SK-N-SH (cell line): ENCODE data around the gene ADCY1. TPM values are rescaled to one million over a fixed set of nuclear protein-coding genes. Genes with fewer than 3 reads are reported as not detected.

Source experiments
- CTCF ChIA-PET: fragments of 300-600, 350-600 bp; formaldehyde crosslinking; extraction: SDS; loops from one replicate; lab custom pipeline; 2021; lab: Yijun Ruan, JAX
- POLR2A ChIA-PET: fragments of 350-600 bp; sonication (Branson Sonifier 250); formaldehyde crosslinking; extraction: SDS; loops from one replicate; lab custom pipeline; 2020; ENCODE audit warnings: antibody characterized with exemption, inconsistent platforms; lab: Yijun Ruan, JAX
- DNase-seq: peaks from one replicate; pipeline ENCODE4 v3.0.0; 2012
- H2AFZ ChIP-seq: fragments of 200-600 bp; sonication (generic); 2 replicates; pipeline ENCODE4 v1.8.1; 2016; ENCODE audit warnings: antibody characterized with exemption, mild to moderate bottlenecking, low read depth
- H3F3A ChIP-seq: fragments of 200-600 bp; sonication (generic); replicated peaks from 2 replicates; pipeline ENCODE3; 2016; ENCODE audit warnings: antibody characterized with exemption, mild to moderate bottlenecking; ENCODE audit not compliant: insufficient read depth
- H3K27ac ChIP-seq, 2 experiments: fragments of 200-500 bp in 1 of 2; fragments of 200-600 bp in 1 of 2; sonication (Bioruptor generic) in 1 of 2; sonication (generic), shearing (Covaris generic) in 1 of 2; 2 replicates each; pipeline versions ENCODE4 v1.5.1 to v1.6.1; 2014 to 2016; ENCODE audit warnings: low read depth in 2 of 2, inconsistent platforms in 1 of 2, low read length in 1 of 2, mild to moderate bottlenecking in 1 of 2, mixed read lengths in 1 of 2
- H3K27me3 ChIP-seq: fragments of 200-600 bp; sonication (generic), shearing (Covaris generic); 2 replicates; pipeline ENCODE4 v1.6.1; 2016; ENCODE audit warnings: mixed run types; ENCODE audit not compliant: insufficient read depth
- H3K36me3 ChIP-seq, 2 experiments: fragments of 200-500 bp in 1 of 2; fragments of 200-600 bp in 1 of 2; sonication (Bioruptor generic) in 1 of 2; sonication (generic) in 1 of 2; replicated peaks in 1 of 2; 2 replicates each; pipeline versions ENCODE3 to v1.5.1; 2014 to 2016; ENCODE audit warnings: low read length in 1 of 2, mild to moderate bottlenecking in 1 of 2; ENCODE audit not compliant: insufficient read depth in 2 of 2, control insufficient read depth in 1 of 2
- H3K4me1 ChIP-seq, 2 experiments: fragments of 200-500 bp in 1 of 2; fragments of 200-600 bp in 1 of 2; sonication (Bioruptor generic) in 1 of 2; sonication (generic), shearing (Covaris generic) in 1 of 2; 2 replicates each; pipeline versions ENCODE4 v1.5.1 to v1.6.1; 2014 to 2016; ENCODE audit warnings: low read depth in 1 of 2, low read length in 1 of 2, mixed run types in 1 of 2; ENCODE audit not compliant: insufficient read depth in 2 of 2, control insufficient read depth in 1 of 2
- H3K4me2 ChIP-seq: fragments of 200-600 bp; sonication (generic), shearing (Covaris generic); 2 replicates; pipeline ENCODE4 v1.6.1; 2017; ENCODE audit warnings: mixed run types
- H3K4me3 ChIP-seq, 2 experiments: fragments of 200-500 bp in 1 of 2; fragments of 200-600 bp in 1 of 2; sonication (Bioruptor generic) in 1 of 2; sonication (generic), shearing (Covaris generic) in 1 of 2; 2 replicates each; pipeline versions ENCODE4 v1.5.1 to v1.8.1; 2014 to 2016; ENCODE audit warnings: low read depth in 2 of 2, inconsistent platforms in 1 of 2, low read length in 1 of 2, mild to moderate bottlenecking in 1 of 2, mixed read lengths in 1 of 2, moderate library complexity in 1 of 2
- H3K79me2 ChIP-seq: fragments of 200-600 bp; sonication (generic); 2 replicates; pipeline ENCODE4 v1.8.1; 2017; ENCODE audit warnings: mild to moderate bottlenecking; ENCODE audit not compliant: insufficient read depth
- H3K9ac ChIP-seq: fragments of 200-600 bp; sonication (generic); 2 replicates; pipeline ENCODE4 v1.6.1; 2017; ENCODE audit warnings: mixed run types
- H3K9me2 ChIP-seq: fragments of 200-600 bp; sonication (generic); 2 replicates; pipeline ENCODE4 v1.6.1; 2017; ENCODE audit warnings: mixed run types
- H3K9me3 ChIP-seq: fragments of 200-600 bp; sonication (generic); 2 replicates; pipeline ENCODE4 v1.6.1; 2017; ENCODE audit warnings: mixed run types, mild to moderate bottlenecking, moderate library complexity
- H4K20me1 ChIP-seq: fragments of 200-600 bp; sonication (generic); 2 replicates; pipeline ENCODE4 v1.6.1; 2017; ENCODE audit warnings: mild to moderate bottlenecking, mixed run types; ENCODE audit not compliant: insufficient read depth
- EP300 ChIP-seq, 2 experiments: IDR thresholded peaks; 2 replicates each; pipeline versions ENCODE4 v1.4.0 to v1.6.1; 2012; ENCODE audit warnings: borderline replicate concordance in 1 of 2, low read depth in 1 of 2, low read length in 1 of 2
- FOSL2 ChIP-seq: IDR thresholded peaks from 2 replicates; pipeline ENCODE4 v1.4.0; 2012; ENCODE audit warnings: low read depth, mild to moderate bottlenecking, moderate library complexity, borderline replicate concordance
- FOXM1 ChIP-seq: IDR thresholded peaks from 2 replicates; pipeline ENCODE4 v1.4.0; 2012; ENCODE audit warnings: low read depth, mild to moderate bottlenecking
- GATA2 ChIP-seq: sonication (generic); formaldehyde crosslinking; IDR thresholded peaks from 2 replicates; pipeline ENCODE4 v1.5.0; 2020; ENCODE audit warnings: mild to moderate bottlenecking, missing genetic modification reagents
- IRF3 ChIP-seq: fragments of 150-350 bp; IDR thresholded peaks from 2 replicates; pipeline ENCODE4 v1.6.1; 2016; ENCODE audit warnings: mild to moderate bottlenecking, low read depth, low read length
- JUND ChIP-seq: IDR thresholded peaks from 2 replicates; pipeline ENCODE4 v1.4.0; 2012
- MEF2A ChIP-seq: IDR thresholded peaks from 2 replicates; pipeline ENCODE4 v1.4.0; 2012; ENCODE audit warnings: low read depth, borderline replicate concordance
- NFIC ChIP-seq: IDR thresholded peaks from 2 replicates; pipeline ENCODE4 v1.4.0; 2012; ENCODE audit warnings: borderline replicate concordance
- NRF1 ChIP-seq: IDR thresholded peaks from 2 replicates; pipeline ENCODE4 v1.6.1; 2012; ENCODE audit warnings: low read depth, mild to moderate bottlenecking, low read length
- PBX3 ChIP-seq: IDR thresholded peaks from 2 replicates; pipeline ENCODE4; 2012
- RFX5 ChIP-seq: IDR thresholded peaks from 2 replicates; pipeline ENCODE4 v1.6.1; 2012; ENCODE audit warnings: mild to moderate bottlenecking, improper control_type of control experiment, low read length
- RXRA ChIP-seq: IDR thresholded peaks from 2 replicates; pipeline ENCODE4 v1.4.0; 2012; ENCODE audit warnings: low read depth, mild to moderate bottlenecking, borderline replicate concordance
- SMC3 ChIP-seq: IDR thresholded peaks from 2 replicates; pipeline ENCODE4 v1.6.1; 2012; ENCODE audit warnings: low read depth, low read length, improper control_type of control experiment
- TCF12 ChIP-seq: IDR thresholded peaks from 2 replicates; pipeline ENCODE4 v1.4.0; 2012
- YY1 ChIP-seq: IDR thresholded peaks from 2 replicates; pipeline ENCODE4 v1.4.0; 2012; ENCODE audit warnings: low read depth, mild to moderate bottlenecking
- ZBTB33 ChIP-seq: IDR thresholded peaks from 2 replicates; pipeline ENCODE4 v1.4.0; 2012; ENCODE audit warnings: low read depth, borderline replicate concordance
- WGBS: methylation state at CpG from one replicate; pipeline ENCODE4 v1.1.6; 2017; ENCODE audit warnings: low lambda C conversion rate; 5-methylcytosine and 5-hydroxymethylcytosine counted together
- polyA plus RNA-seq, 3 experiments: library from polyadenylated mRNA; depleted of rRNA; stranded (reverse); fragments of >200 nt; gene quantifications; 2 replicates each; pipeline ENCODE4 v1.2.3, GENCODE V29; 2012
- TF ChIP-seq, protein P1 (sequence below): fragments of 150-350 bp; IDR thresholded peaks from 2 replicates; pipeline ENCODE4 v1.6.1; 2017; ENCODE audit warnings: antibody characterized with exemption, low read length, low read depth, borderline replicate concordance
- TF ChIP-seq, protein P2 (sequence below): IDR thresholded peaks from 2 replicates; pipeline ENCODE4 v1.4.0; 2012; ENCODE audit warnings: low read depth, borderline replicate concordance

Gene ADCY1
- polyA plus RNA-seq, 1 of the 3 experiments (the other 2 are of a cell fraction): 0.16 TPM

GRCh38 chr7:45594745-45595535, 20.8 kb downstream of the ADCY1 start (continued):
- TF ChIP-seq ZBTB33 (no peak), EP300 (IDR thresholded peaks at IDR 0.05; ENCODE audit: borderline replicate concordance in 1 of 2, low read depth in 1 of 2, low read length in 1 of 2) (peak in 1 of 2 experiments; percentile 86; a peak in 2 of 4 replicates), FOSL2 (no peak), GATA2 (peak; percentile 88), JUND (no peak), SMC3 (no peak)
- TF ChIP-seq, protein P1, sequence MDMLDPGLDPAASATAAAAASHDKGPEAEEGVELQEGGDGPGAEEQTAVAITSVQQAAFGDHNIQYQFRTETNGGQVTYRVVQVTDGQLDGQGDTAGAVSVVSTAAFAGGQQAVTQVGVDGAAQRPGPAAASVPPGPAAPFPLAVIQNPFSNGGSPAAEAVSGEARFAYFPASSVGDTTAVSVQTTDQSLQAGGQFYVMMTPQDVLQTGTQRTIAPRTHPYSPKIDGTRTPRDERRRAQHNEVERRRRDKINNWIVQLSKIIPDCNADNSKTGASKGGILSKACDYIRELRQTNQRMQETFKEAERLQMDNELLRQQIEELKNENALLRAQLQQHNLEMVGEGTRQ: no peak

DNA sequence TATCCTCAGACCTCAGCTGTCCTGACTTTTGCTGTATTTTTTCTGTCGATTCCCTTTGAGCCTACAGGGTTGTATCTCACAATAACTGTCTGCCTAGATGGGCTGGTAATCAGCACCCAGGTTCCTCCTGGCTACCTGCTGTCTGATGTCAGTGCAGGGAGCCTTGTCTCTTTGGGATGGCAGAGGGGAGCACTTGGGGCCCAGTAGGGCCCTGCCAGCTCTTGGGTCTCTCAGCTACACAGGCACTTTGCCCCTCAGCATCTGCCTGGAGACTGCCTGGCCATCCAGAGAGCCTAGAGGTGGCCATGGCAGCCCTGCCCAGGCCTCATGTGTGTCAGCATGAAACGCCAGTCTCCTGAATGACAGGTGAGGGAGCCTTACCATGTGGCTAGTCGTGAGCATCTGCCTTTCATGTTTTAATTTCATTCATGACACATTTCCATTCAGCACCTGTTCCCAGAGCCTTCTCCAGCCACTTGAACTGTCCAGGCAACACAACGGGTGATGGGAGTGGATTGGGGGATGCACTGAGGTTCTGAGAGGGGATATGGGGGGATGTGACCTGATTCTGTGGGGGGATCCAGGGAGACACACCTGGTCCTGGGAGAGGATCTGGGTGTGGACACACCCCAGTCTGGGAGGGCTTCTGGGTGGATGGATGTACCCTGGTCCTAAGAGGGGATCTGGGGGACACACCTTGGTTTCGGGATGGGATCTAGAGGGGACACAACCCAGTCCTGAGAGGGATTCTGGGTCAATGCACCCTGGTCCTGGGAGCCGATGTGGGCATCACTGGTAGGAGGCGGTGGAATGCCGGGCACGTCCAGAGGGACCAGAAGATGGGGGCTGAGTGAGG, 21.9 kb downstream of the ADCY1 start:
- H3K4me1 ChIP-seq: peaks cover 0 to 76% of the 10 kb centered on the region in 2 experiments; a peak in 2 of 4 replicates
- POLR2A ChIA-PET: no interaction called here
- H3K9me3 ChIP-seq: no peaks in the 10 kb centered on the region
- H3F3A ChIP-seq: no peaks in the 10 kb centered on the region
- H3K9me2 ChIP-seq: no peaks in the 10 kb centered on the region
- H4K20me1 ChIP-seq: no peaks in the 10 kb centered on the region
- H3K27ac ChIP-seq: peak overlapping the region in 1 of 2 experiments; percentile 89; a peak in 2 of 4 replicates
- H3K9ac ChIP-seq: no peak overlapping the region
- 35% methylated on average over 8 of the region's 9 CpGs for WGBS
- H3K4me3 ChIP-seq: no peak overlapping the region
- no peak overlapping the region for H2AFZ ChIP-seq
- no peak for DNase-seq
- CTCF ChIA-PET: interaction anchor here (1.7 kb wide), 1 partner anchor 21 kb away, joined by 6 read pairs; no protein-coding TSS in a partner anchor
- no peak overlapping the region for H3K4me2 ChIP-seq
- no peaks in the 10 kb centered on the region for H3K79me2 ChIP-seq
- H3K27me3 ChIP-seq: no peaks in the 10 kb centered on the region
- H3K36me3 ChIP-seq: no peaks in the 10 kb centered on the region
- TF ChIP-seq NFIC (no peak), NRF1 (no peak), PBX3 (no peak), RXRA (no peak), YY1 (no peak), FOXM1 (no peak), IRF3 (no peak), EP300 (IDR thresholded peaks at IDR 0.05; ENCODE audit: borderline replicate concordance in 1 of 2, low read depth in 1 of 2, low read length in 1 of 2) (no peak), RFX5 (no peak), MEF2A (no peak), TCF12 (no peak), ZBTB33 (no peak)
- TF ChIP-seq, protein P1: no peak
- TF ChIP-seq, protein P2, sequence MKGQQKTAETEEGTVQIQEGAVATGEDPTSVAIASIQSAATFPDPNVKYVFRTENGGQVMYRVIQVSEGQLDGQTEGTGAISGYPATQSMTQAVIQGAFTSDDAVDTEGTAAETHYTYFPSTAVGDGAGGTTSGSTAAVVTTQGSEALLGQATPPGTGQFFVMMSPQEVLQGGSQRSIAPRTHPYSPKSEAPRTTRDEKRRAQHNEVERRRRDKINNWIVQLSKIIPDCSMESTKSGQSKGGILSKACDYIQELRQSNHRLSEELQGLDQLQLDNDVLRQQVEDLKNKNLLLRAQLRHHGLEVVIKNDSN: no peak
